ENCODE data around the gene DNAL4. TPM values are rescaled to one million over a fixed set of nuclear protein-coding genes. Genes with fewer than 3 reads are reported as not detected.

The DNAL4 gene
- total RNA-seq, 1 donor from 2014 or later, result 8.4 TPM

GRCh38 chr22:38841211-38841610, 47.3 kb upstream of the DNAL4 start:
- Mint-ChIP-seq H3K27me3 (peaks cover 56% of the 10 kb centered on the region), H3K9me3 (no peaks in the 10 kb centered on the region), H3K4me1 (peaks cover 13% of the 10 kb centered on the region), H3K27ac (no peak overlapping the region), H3K4me3 (no peak overlapping the region), H3K36me3 (ENCODE audit: low read depth) (no peaks in the 10 kb centered on the region)
- ATAC-seq (ENCODE audit: low read depth), result no peak
- no peak for TF ChIP-seq CTCF (IDR thresholded peaks at IDR 0.05)
- POLR2A ChIA-PET, result interaction anchor here (0.6 kb wide), 1 partner anchor 72 kb away, joined by 3 read pairs; no protein-coding TSS in a partner anchor
- no peak for DNase-seq
- intact Hi-C loops (cut with micrococcal nuclease), result loop anchor here (5.0 kb wide), 2 partner anchors 49 to 84 kb away; partner anchors contain the start of genes DNAL4 and SUN2
- CTCF ChIA-PET, result no interaction called here

- Mint-ChIP-seq H3K4me3 (no peak overlapping the region), H3K9me3 (no peaks in the 10 kb centered on the region), H3K36me3 (ENCODE audit: low read depth) (no peaks in the 10 kb centered on the region), H3K4me1 (peaks cover 13% of the 10 kb centered on the region), H3K27ac (no peak overlapping the region), H3K27me3 (peaks cover 57% of the 10 kb centered on the region)
- ATAC-seq (ENCODE audit: low read depth) (no peak), DNase-seq (no peak)
- ChIA-PET CTCF (no interaction called here), POLR2A (no interaction called here)
- intact Hi-C loops (cut with micrococcal nuclease), result loop anchor here (5.0 kb wide), 2 partner anchors 48 to 83 kb away; partner anchors contain the start of genes DNAL4 and SUN2
- TF ChIP-seq CTCF (IDR thresholded peaks at IDR 0.05), result no peak
Measured at GRCh38 chr22:38840129-38840528, 46.2 kb upstream of the DNAL4 start.

- ATAC-seq (ENCODE audit: low read depth) (no peak), DNase-seq (no peak)
- POLR2A ChIA-PET, result no interaction called here
- TF ChIP-seq CTCF (IDR thresholded peaks at IDR 0.05), result no peak
- H3K36me3 Mint-ChIP-seq (ENCODE audit: low read depth), result no peaks in the 10 kb centered on the region
- intact Hi-C loops (cut with micrococcal nuclease), result loop anchor here (5.0 kb wide), 2 partner anchors 47 to 82 kb away; partner anchors contain the start of genes DNAL4 and SUN2
- CTCF ChIA-PET, result no interaction called here
- H3K27ac Mint-ChIP-seq, result no peak overlapping the region
- no peaks in the 10 kb centered on the region for H3K9me3 Mint-ChIP-seq
- H3K4me3 Mint-ChIP-seq, result no peak overlapping the region
- H3K4me1 Mint-ChIP-seq, result peaks cover 13% of the 10 kb centered on the region
- peaks cover 56% of the 10 kb centered on the region for H3K27me3 Mint-ChIP-seq
Measured at GRCh38 chr22:38839686-38840085, 45.7 kb upstream of the DNAL4 start.

GRCh38 chr22:38837414-38837928, 43.5 kb upstream of the DNAL4 start:
- intact Hi-C loops (cut with micrococcal nuclease), result no loop called here
- ATAC-seq (ENCODE audit: low read depth) (no peak), DNase-seq (no peak)
- Mint-ChIP-seq H3K4me1 (peaks cover 4% of the 10 kb centered on the region), H3K4me3 (no peak overlapping the region), H3K27ac (no peak overlapping the region), H3K36me3 (ENCODE audit: low read depth) (no peaks in the 10 kb centered on the region), H3K9me3 (no peaks in the 10 kb centered on the region), H3K27me3 (peaks cover 50% of the 10 kb centered on the region)
- POLR2A ChIA-PET, result no interaction called here
- TF ChIP-seq CTCF (IDR thresholded peaks at IDR 0.05), result no peak
- CTCF ChIA-PET, result no interaction called here

GRCh38 chr22:38835888-38836301, 42.0 kb upstream of the DNAL4 start:
- no peak for ATAC-seq (ENCODE audit: low read depth)
- no peaks in the 10 kb centered on the region for H3K36me3 Mint-ChIP-seq (ENCODE audit: low read depth)
- H3K9me3 Mint-ChIP-seq, result no peaks in the 10 kb centered on the region
- DNase-seq, result no peak
- intact Hi-C loops (cut with micrococcal nuclease), result no loop called here
- ChIA-PET CTCF (no interaction called here), POLR2A (no interaction called here)
- H3K27ac Mint-ChIP-seq, result no peak overlapping the region
- no peak overlapping the region for H3K4me3 Mint-ChIP-seq
- peaks cover 35% of the 10 kb centered on the region for H3K27me3 Mint-ChIP-seq
- H3K4me1 Mint-ChIP-seq, result peaks cover 4% of the 10 kb centered on the region
- TF ChIP-seq CTCF (IDR thresholded peaks at IDR 0.05), result no peak
